K562 (cell line): ENCODE measurements around the gene GORASP1. TPM values are rescaled to one million over a fixed set of nuclear protein-coding genes. Genes with fewer than 3 reads are reported as not detected.

Experiments
- CREM ChIP-seq: IDR thresholded peaks from 2 replicates; pipeline ENCODE4 v1.6.1; 2014; ENCODE audit warnings: antibody characterized with exemption, low read depth
- E4F1 ChIP-seq: fragments of 250-450 bp; sonication (Bioruptor Pico); IDR thresholded peaks from 2 replicates; pipeline ENCODE4 v1.5.0; 2021; ENCODE audit warnings: mild to moderate bottlenecking, borderline replicate concordance
- ELF4 ChIP-seq: fragments of 450-650 bp; formaldehyde crosslinking; IDR thresholded peaks from 2 replicates; pipeline ENCODE4 v1.4.0; 2022; ENCODE audit warnings: missing genetic modification characterization
- JUN ChIP-seq, 2 experiments: sonication (generic) in 1 of 2; formaldehyde crosslinking in 1 of 2; IDR thresholded peaks; 2 replicates each; pipeline versions ENCODE4 v1.6.1 to v1.8.0; 2012 to 2022; ENCODE audit warnings: borderline replicate concordance in 2 of 2, mild to moderate bottlenecking in 2 of 2, improper control_type of control experiment in 1 of 2, low read depth in 1 of 2, low read length in 1 of 2, missing genetic modification reagents in 1 of 2
- LARP7 ChIP-seq: fragments of 450-650 bp; IDR thresholded peaks from 2 replicates; pipeline ENCODE4 v1.6.1; 2016
- NCOA1 ChIP-seq: fragments of 450-650 bp; IDR thresholded peaks from 2 replicates; pipeline ENCODE4 v1.6.1; 2016; ENCODE audit warnings: low read depth
- NCOA4 ChIP-seq: fragments of 450-650 bp; IDR thresholded peaks from 2 replicates; pipeline ENCODE4 v1.6.1; 2018; ENCODE audit warnings: mild to moderate bottlenecking; ENCODE audit not compliant: partially characterized antibody
- POLR2AphosphoS5 ChIP-seq: IDR thresholded peaks from 2 replicates; pipeline ENCODE4 v1.6.1; 2011; ENCODE audit warnings: mild to moderate bottlenecking, low read depth, low read length, moderate library complexity; ENCODE audit not compliant: control insufficient read depth, insufficient read depth
- SMARCA5 ChIP-seq: fragments of 450-650 bp; IDR thresholded peaks from 2 replicates; pipeline ENCODE4 v1.6.1; 2016
- TAF9B ChIP-seq: fragments of 450-650 bp; IDR thresholded peaks from 2 replicates; pipeline ENCODE4 v1.6.1; 2018; ENCODE audit warnings: mild to moderate bottlenecking; ENCODE audit not compliant: partially characterized antibody
- TAL1 ChIP-seq: fragments of 450-650 bp; IDR thresholded peaks from 2 replicates; pipeline ENCODE4 v1.6.1; 2016; ENCODE audit warnings: mild to moderate bottlenecking
- THRB ChIP-seq: fragments of 450-650 bp; formaldehyde crosslinking; conservative IDR thresholded peaks from 2 replicates; pipeline ENCODE4 v1.4.0; 2022; ENCODE audit warnings: mild to moderate bottlenecking, missing genetic modification characterization
- TRIM25 ChIP-seq: fragments of 450-650 bp; IDR thresholded peaks from 2 replicates; pipeline ENCODE4 v1.7.0; 2016; ENCODE audit warnings: borderline replicate concordance
- USF2 ChIP-seq: sonication (generic); formaldehyde crosslinking; IDR thresholded peaks from 2 replicates; pipeline ENCODE4 v1.5.0; 2020; ENCODE audit warnings: missing genetic modification reagents
- ZBTB9 ChIP-seq: fragments of 450-650 bp; formaldehyde crosslinking; IDR thresholded peaks from 2 replicates; pipeline ENCODE4 v1.4.0; 2020; ENCODE audit warnings: mild to moderate bottlenecking, moderate library complexity
- ZNF133 ChIP-seq: fragments of 250-450 bp; sonication (Bioruptor Pico); IDR thresholded peaks from 2 replicates; pipeline ENCODE4 v1.4.0; 2020; ENCODE audit warnings: mild to moderate bottlenecking
- ZNF224 ChIP-seq: sonication (generic); formaldehyde crosslinking; IDR thresholded peaks from 2 replicates; pipeline ENCODE4 v1.8.0; 2022; ENCODE audit warnings: mild to moderate bottlenecking, missing genetic modification reagents
- ZNF316 ChIP-seq: fragments of 450-650 bp; IDR thresholded peaks from 2 replicates; pipeline ENCODE4 v1.6.1; 2016
- ZNF79 ChIP-seq: fragments of 250-450 bp; sonication (Bioruptor Pico); IDR thresholded peaks from 2 replicates; pipeline ENCODE4 v1.4.0; 2020; ENCODE audit warnings: low read depth, mild to moderate bottlenecking, moderate library complexity
- polyA plus RNA-seq, 8 experiments: library from polyadenylated mRNA; depleted of rRNA in 4 of 8; stranded (reverse) in 5 of 8; unstranded in 3 of 8; fragments of >200 nt; fragmentation: Nextera tagmentation in 2 of 8; fragmentation: Illumina TruSeq in 1 of 8; extraction: Ambion mirVana in 2 of 8; extraction: Trizol in 1 of 8; gene quantifications; 2 replicates each; pipeline versions ENCODE4 v1.2.1 to v1.2.3, GENCODE V29; 2011 to 2014; ENCODE audit warnings: inconsistent platforms in 1 of 8, missing spikeins in 1 of 8
- total RNA-seq, 7 experiments: library from RNA; depleted of rRNA in 6 of 7; stranded (reverse); fragments of >200 nt in 6 of 7; fragmentation: Illumina TruSeq in 2 of 7; extraction: Trizol in 2 of 7; gene quantifications; 2 replicates each; pipeline versions ENCODE4 v1.2.1 to v1.2.3, GENCODE V29; 2011 to 2021; ENCODE audit warnings: low replicate concordance in 1 of 7

The GORASP1 gene
- total and polyA plus RNA-seq, 9 of the 15 experiments (the other 6 are each of a cell fraction or from before 2014, with no cell fraction given): 8.4 to 87.9 (median 67.6) TPM

- TF ChIP-seq ZBTB9 (CRISPR knock-in tag) (peak; percentile 29; the same call in 1 of the 2 replicates), ZNF224 (CRISPR knock-in tag) (no peak), ZNF133 (no peak), LARP7 (no peak), POLR2AphosphoS5 (0 out of 2 replicates have a peak, but pooled peaks have one; percentile 9), NCOA4 (no peak), TAL1 (no peak; the same call in 1 of the 2 replicates), ZNF316 (no peak), ELF4 (CRISPR knock-in tag) (peak; percentile 55; the same call in 1 of the 2 replicates), NCOA1 (no peak), JUN (IDR thresholded peaks at IDR 0.05; ENCODE audit: borderline replicate concordance, low read depth, low read length) (peak; percentile 93), JUN (CRISPR knock-in tag; IDR thresholded peaks at IDR 0.05; ENCODE audit: borderline replicate concordance) (no peak), CREM (peak; percentile 76), TRIM25 (no peak), USF2 (CRISPR knock-in tag) (no peak), THRB (CRISPR knock-in tag) (peak; percentile 61; the same call in 1 of the 2 replicates), TAF9B (no peak), ZNF79 (CRISPR knock-in tag) (no peak), E4F1 (no peak), SMARCA5 (no peak)
Observed at GRCh38 chr3:39146611-39147591, 39.5 kb upstream of the GORASP1 start (continued).
